K562 (cell line): ENCODE results near the gene ZNF646. TPM values are rescaled to one million over a fixed set of nuclear protein-coding genes. Genes with fewer than 3 reads are reported as not detected.

Source experiments
- ARID2 ChIP-seq: fragments of 450-650 bp; IDR thresholded peaks from 2 replicates; pipeline ENCODE4 v1.6.1; 2017; ENCODE audit warnings: antibody characterized with exemption, mild to moderate bottlenecking
- CBFA2T3 ChIP-seq: fragments of 450-650 bp; IDR thresholded peaks from 2 replicates; pipeline ENCODE4 v1.6.1; 2017
- FOXJ2 ChIP-seq: fragments of 200-800 bp; sonication (Bioruptor generic); IDR thresholded peaks from 2 replicates; pipeline ENCODE4 v1.6.1; 2016; ENCODE audit warnings: missing genetic modification characterization, missing compliant biosample characterization
- GMEB1 ChIP-seq: fragments of 250-450 bp; sonication (Bioruptor Pico); IDR thresholded peaks from 2 replicates; pipeline ENCODE4 v1.4.0; 2020; ENCODE audit warnings: mild to moderate bottlenecking
- HMGN3 ChIP-seq: IDR thresholded peaks from 2 replicates; pipeline ENCODE4 v1.6.1; 2011; ENCODE audit warnings: borderline replicate concordance, low read depth, mild to moderate bottlenecking, mixed read lengths, low read length; ENCODE audit not compliant: insufficient read length; ENCODE audit errors: extremely low read depth
- JUNB ChIP-seq: fragments of 450-650 bp; formaldehyde crosslinking; conservative IDR thresholded peaks from 2 replicates; pipeline ENCODE4 v1.4.0; 2020; ENCODE audit warnings: mild to moderate bottlenecking
- MED1 ChIP-seq: sonication (generic); formaldehyde crosslinking; IDR thresholded peaks from 2 replicates; pipeline ENCODE4 v1.8.1; 2023; ENCODE audit warnings: missing genetic modification reagents, borderline replicate concordance
- SMARCC2 ChIP-seq: fragments of 450-650 bp; IDR thresholded peaks from 2 replicates; pipeline ENCODE4 v1.6.1; 2017; ENCODE audit warnings: antibody characterized with exemption, moderate library complexity, mild to moderate bottlenecking, low read depth
- SNRNP70 ChIP-seq: fragments of 200-400 bp; formaldehyde crosslinking; optimal IDR thresholded peaks from 2 replicates; pipeline ENCODE3; 2017; ENCODE audit warnings: low read depth, low read length
- TAF15 ChIP-seq: fragments of 200-400 bp; formaldehyde crosslinking; IDR thresholded peaks from 2 replicates; pipeline ENCODE4 v1.6.1; 2017; ENCODE audit warnings: mild to moderate bottlenecking, low read depth, low read length, moderate library complexity
- TFAM ChIP-seq: fragments of 250-450 bp; sonication (Bioruptor Pico); conservative IDR thresholded peaks from 2 replicates; pipeline ENCODE4 v1.5.0; 2021; ENCODE audit warnings: mild to moderate bottlenecking, moderate library complexity
- ZBTB9 ChIP-seq: fragments of 450-650 bp; formaldehyde crosslinking; IDR thresholded peaks from 2 replicates; pipeline ENCODE4 v1.4.0; 2020; ENCODE audit warnings: mild to moderate bottlenecking, moderate library complexity
- ZNF175 ChIP-seq: fragments of 200-800 bp; sonication (Bioruptor generic); IDR thresholded peaks from 2 replicates; pipeline ENCODE4 v1.6.1; 2016; ENCODE audit warnings: low read depth, mild to moderate bottlenecking, missing genetic modification characterization, missing compliant biosample characterization
- ZNF431 ChIP-seq: sonication (generic); formaldehyde crosslinking; IDR thresholded peaks from 2 replicates; pipeline ENCODE4 v1.8.0; 2022; ENCODE audit warnings: mild to moderate bottlenecking, missing genetic modification reagents
- ZNF740 ChIP-seq, 3 experiments: fragments of 200-800 bp in 1 of 3; sonication (Bioruptor generic) in 1 of 3; sonication (generic) in 1 of 3; formaldehyde crosslinking in 1 of 3; IDR thresholded peaks; 2 replicates each; pipeline versions ENCODE4 v1.6.1 to v1.8.0; 2016 to 2022; ENCODE audit warnings: mild to moderate bottlenecking in 2 of 3, missing compliant biosample characterization in 2 of 3, missing genetic modification characterization in 2 of 3, missing genetic modification reagents in 1 of 3
- polyA plus RNA-seq, 8 experiments: library from polyadenylated mRNA; depleted of rRNA in 4 of 8; stranded (reverse) in 5 of 8; unstranded in 3 of 8; fragments of >200 nt; fragmentation: Nextera tagmentation in 2 of 8; fragmentation: Illumina TruSeq in 1 of 8; extraction: Ambion mirVana in 2 of 8; extraction: Trizol in 1 of 8; gene quantifications; 2 replicates each; pipeline versions ENCODE4 v1.2.1 to v1.2.3, GENCODE V29; 2011 to 2014; ENCODE audit warnings: inconsistent platforms in 1 of 8, missing spikeins in 1 of 8
- total RNA-seq, 7 experiments: library from RNA; depleted of rRNA in 6 of 7; stranded (reverse); fragments of >200 nt in 6 of 7; fragmentation: Illumina TruSeq in 2 of 7; extraction: Trizol in 2 of 7; gene quantifications; 2 replicates each; pipeline versions ENCODE4 v1.2.1 to v1.2.3, GENCODE V29; 2011 to 2021; ENCODE audit warnings: low replicate concordance in 1 of 7
- TF ChIP-seq, protein P1 (sequence below): fragments of 450-650 bp; IDR thresholded peaks from 2 replicates; pipeline ENCODE4 v1.6.1; 2016; ENCODE audit warnings: mild to moderate bottlenecking
- TF ChIP-seq, protein P2 (sequence below): sonication (generic); formaldehyde crosslinking; IDR thresholded peaks from 2 replicates; pipeline ENCODE4 v1.9.0; 2022; ENCODE audit warnings: mild to moderate bottlenecking, missing genetic modification reagents
- TF ChIP-seq, protein P3 (sequence below): sonication (generic); formaldehyde crosslinking; IDR thresholded peaks from 2 replicates; pipeline ENCODE4 v1.8.1; 2023; ENCODE audit warnings: mild to moderate bottlenecking, missing genetic modification reagents, moderate library complexity

The ZNF646 gene
- total and polyA plus RNA-seq, 9 of the 15 experiments (the other 6 are each of a cell fraction or from before 2014, with no cell fraction given), result 0.08 to 20.6 (median 8.0) TPM

DNA sequence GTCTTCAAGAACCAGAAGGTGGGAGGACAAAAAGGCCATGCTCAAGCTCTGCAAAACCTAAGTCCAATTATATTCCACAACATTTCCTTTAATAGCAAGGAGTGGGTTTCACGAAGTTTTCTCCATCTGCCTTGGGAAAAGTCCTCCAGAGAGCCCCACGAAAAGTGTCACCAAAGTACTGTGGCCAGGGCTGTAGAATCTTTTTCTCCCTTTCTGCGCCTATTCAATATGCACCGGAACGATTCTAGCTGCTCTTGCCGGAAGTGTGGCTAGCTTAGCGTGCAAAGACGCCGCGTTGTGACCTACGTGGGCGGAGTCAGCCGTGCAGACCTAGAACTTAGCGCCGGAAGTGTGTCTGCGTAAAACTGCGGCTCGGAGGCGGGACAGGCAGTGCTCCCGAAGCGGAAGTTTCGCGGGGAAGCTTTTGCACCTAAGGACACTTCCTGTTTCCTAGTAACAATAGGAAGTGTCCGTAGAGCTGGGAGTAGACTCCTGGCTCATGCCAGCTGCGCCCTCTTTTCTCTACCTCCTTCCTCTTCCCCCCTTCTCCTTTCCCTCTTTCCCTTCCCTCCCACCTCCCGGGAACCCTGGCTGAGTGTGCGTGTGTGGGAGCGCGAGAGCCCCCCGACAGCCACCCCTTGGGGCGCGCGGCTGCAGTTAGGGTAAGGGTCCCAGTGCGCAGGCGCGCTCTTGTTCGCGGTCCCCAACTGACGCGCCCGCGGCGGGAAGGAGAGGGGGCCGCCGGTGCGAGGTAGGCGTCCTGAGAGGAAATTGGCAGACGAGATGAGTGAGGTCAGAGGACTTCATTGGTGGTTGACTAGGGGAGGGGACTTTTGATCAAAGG is at the start of gene ZNF646, which contains the start of gene ZNF668 (continued):
- TF ChIP-seq, protein P1, sequence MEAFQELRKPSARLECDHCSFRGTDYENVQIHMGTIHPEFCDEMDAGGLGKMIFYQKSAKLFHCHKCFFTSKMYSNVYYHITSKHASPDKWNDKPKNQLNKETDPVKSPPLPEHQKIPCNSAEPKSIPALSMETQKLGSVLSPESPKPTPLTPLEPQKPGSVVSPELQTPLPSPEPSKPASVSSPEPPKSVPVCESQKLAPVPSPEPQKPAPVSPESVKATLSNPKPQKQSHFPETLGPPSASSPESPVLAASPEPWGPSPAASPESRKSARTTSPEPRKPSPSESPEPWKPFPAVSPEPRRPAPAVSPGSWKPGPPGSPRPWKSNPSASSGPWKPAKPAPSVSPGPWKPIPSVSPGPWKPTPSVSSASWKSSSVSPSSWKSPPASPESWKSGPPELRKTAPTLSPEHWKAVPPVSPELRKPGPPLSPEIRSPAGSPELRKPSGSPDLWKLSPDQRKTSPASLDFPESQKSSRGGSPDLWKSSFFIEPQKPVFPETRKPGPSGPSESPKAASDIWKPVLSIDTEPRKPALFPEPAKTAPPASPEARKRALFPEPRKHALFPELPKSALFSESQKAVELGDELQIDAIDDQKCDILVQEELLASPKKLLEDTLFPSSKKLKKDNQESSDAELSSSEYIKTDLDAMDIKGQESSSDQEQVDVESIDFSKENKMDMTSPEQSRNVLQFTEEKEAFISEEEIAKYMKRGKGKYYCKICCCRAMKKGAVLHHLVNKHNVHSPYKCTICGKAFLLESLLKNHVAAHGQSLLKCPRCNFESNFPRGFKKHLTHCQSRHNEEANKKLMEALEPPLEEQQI, result no peak
- no peak for TF ChIP-seq TFAM (CRISPR knock-in tag)
- no peak for TF ChIP-seq JUNB (CRISPR knock-in tag)
- no peak for TF ChIP-seq SNRNP70
- TF ChIP-seq, protein P2, sequence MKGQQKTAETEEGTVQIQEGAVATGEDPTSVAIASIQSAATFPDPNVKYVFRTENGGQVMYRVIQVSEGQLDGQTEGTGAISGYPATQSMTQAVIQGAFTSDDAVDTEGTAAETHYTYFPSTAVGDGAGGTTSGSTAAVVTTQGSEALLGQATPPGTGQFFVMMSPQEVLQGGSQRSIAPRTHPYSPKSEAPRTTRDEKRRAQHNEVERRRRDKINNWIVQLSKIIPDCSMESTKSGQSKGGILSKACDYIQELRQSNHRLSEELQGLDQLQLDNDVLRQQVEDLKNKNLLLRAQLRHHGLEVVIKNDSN, result no peak
- TF ChIP-seq ARID2, result no peak
- peak; percentile 64; the same call in 1 of the 2 replicates for TF ChIP-seq FOXJ2 (tag)
- TF ChIP-seq MED1 (CRISPR knock-in tag), result no peak
- TF ChIP-seq, protein P3, sequence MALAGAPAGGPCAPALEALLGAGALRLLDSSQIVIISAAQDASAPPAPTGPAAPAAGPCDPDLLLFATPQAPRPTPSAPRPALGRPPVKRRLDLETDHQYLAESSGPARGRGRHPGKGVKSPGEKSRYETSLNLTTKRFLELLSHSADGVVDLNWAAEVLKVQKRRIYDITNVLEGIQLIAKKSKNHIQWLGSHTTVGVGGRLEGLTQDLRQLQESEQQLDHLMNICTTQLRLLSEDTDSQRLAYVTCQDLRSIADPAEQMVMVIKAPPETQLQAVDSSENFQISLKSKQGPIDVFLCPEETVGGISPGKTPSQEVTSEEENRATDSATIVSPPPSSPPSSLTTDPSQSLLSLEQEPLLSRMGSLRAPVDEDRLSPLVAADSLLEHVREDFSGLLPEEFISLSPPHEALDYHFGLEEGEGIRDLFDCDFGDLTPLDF (CRISPR knock-in tag), result no peak
- TF ChIP-seq ZNF431 (CRISPR knock-in tag), result no peak
- no peak for TF ChIP-seq ZNF740 (CRISPR knock-in tag; IDR thresholded peaks at IDR 0.05)
- TF ChIP-seq ZNF740 (tag; IDR thresholded peaks at IDR 0.05), result no peak
- no peak for TF ChIP-seq SMARCC2
- no peak for TF ChIP-seq CBFA2T3
- no peak for TF ChIP-seq ZNF175
- peak; percentile 95 for TF ChIP-seq GMEB1 (CRISPR knock-in tag)
- TF ChIP-seq HMGN3, result peak; percentile 65
- no peak for TF ChIP-seq TAF15
- no peak; the same call in 1 of the 2 replicates for TF ChIP-seq ZBTB9 (CRISPR knock-in tag)
